Stimulated activated CD4-positive, alpha-beta T cell treated with anti-CD3 and anti-CD28 coated beads, Interleukin-4, amount 100 ng/mL, for 24 hours (primary cell): ENCODE measurements around the gene ZNF318.
"Not testable (repeated sequence)": the region's sequence is repeated elsewhere in the genome, so short reads cannot be mapped to it uniquely, and the experiment has no call there.

Source experiments
- DNase-seq: peaks from one replicate; pipeline ENCODE4 v3.0.0-alpha.2; 2020

The ZNF318 gene, protein sequence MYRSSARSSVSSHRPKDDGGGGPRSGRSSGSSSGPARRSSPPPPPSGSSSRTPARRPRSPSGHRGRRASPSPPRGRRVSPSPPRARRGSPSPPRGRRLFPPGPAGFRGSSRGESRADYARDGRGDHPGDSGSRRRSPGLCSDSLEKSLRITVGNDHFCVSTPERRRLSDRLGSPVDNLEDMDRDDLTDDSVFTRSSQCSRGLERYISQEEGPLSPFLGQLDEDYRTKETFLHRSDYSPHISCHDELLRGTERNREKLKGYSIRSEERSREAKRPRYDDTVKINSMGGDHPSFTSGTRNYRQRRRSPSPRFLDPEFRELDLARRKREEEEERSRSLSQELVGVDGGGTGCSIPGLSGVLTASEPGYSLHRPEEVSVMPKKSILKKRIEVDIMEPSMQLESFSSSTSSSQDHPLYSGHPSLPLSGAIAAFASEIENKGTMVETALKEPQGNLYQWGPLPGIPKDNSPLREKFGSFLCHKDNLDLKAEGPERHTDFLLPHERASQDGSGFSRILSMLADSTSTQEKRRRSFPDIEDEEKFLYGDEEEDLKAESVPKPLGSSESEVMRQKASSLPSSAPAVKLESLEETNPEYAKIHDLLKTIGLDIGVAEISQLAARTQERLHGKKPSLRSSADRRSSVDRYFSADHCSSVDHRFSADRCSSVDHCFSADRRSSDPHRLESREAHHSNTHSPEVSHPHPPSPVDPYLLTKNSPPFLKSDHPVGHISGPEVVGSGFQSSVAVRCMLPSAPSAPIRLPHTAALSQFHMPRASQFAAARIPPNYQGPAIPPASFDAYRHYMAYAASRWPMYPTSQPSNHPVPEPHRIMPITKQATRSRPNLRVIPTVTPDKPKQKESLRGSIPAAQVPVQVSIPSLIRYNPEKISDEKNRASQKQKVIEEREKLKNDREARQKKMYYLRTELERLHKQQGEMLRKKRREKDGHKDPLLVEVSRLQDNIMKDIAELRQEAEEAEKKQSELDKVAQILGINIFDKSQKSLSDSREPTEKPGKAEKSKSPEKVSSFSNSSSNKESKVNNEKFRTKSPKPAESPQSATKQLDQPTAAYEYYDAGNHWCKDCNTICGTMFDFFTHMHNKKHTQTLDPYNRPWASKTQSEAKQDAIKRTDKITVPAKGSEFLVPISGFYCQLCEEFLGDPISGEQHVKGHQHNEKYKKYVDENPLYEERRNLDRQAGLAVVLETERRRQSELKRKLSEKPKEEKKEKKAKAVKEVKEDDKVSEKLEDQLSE (N-terminal part only)

DNA sequence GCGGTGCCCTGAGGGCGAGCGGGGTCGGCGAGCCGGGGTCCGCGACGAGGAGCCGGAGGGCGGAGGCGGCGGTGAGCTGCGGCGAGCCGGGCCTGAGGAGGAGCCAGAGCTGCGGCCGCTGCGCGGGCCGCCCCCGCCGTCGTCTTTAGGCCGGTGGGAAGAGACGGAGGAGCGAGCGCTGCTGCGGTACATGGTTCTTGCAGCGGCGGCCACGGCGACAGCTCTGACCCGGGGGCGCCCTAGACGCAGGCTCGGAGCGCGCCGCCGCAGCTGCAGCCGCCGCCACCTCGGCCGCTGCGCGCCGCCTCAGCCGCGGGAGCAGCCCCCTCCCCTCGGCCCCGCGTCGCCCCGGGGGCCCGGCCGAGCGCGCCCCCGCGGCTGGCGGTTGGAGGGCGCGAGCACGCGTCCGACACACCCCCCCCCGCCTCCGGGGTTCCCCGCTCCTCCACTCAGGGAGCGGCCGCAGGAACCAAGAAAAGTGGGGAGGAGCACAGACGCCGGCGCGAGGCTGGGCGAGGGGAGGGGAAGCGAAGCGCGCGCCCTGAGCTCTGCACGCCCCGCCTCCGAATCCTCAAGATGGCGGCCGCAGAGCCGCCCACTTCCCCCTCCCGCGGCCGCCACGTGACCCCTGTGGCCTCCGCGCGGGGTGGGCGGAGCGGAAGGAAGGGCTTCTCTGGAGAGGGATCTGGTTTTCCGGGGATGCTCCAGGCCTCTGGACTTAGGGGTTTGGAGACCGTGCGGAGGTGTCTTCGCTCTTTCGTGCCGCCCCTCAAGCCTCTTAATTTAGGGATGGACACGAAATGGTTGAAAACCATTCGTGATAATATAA, at the start of gene ZNF318:
TSS of gene ZNF318 (minus strand) at position 474 of the 829 bp plus-strand sequence. CDS start at position 192, 282 bp downstream.
- peak; percentile 94 for DNase-seq

DNA sequence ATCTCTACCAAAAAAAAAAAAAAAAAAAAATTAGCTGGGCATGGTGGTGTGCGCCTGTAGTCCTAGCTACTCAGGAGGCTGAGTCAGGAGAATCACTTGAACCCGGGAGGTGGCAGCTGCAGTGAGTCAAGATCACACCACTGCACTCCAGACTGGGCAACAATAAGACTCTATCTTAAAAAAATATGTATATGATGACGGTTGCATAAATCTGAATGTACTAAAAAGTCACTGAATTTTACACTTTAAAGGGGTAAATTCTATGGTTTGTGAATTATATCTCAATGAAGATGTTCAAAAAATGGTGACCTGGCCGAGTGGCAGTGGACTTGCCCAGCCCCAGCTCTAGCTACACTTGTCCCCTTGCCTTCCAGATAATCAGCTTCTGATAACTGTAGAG, 47.5 kb upstream of the ZNF318 start:
- DNase-seq, result no peak

DNA sequence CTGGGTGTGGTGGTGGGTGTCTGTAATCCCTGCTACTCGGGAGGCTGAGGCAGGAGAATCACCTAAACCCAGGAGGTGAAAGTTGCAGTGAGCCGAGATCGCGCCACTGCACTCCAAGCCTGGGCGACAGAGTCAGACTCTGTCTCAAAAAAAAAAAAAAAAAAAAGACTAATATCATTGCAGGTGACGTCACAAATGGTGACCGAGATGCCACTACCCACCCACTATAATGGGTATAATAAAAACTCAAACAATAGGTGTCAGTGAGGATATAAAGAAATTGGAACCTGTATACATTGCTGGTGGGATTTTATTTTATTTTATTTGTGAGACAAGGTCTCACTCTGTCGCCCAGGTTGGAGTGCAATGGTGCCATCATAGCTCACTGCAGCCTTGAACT, 45.8 kb upstream of the ZNF318 start:
- DNase-seq, result not testable (repeated sequence)

DNA sequence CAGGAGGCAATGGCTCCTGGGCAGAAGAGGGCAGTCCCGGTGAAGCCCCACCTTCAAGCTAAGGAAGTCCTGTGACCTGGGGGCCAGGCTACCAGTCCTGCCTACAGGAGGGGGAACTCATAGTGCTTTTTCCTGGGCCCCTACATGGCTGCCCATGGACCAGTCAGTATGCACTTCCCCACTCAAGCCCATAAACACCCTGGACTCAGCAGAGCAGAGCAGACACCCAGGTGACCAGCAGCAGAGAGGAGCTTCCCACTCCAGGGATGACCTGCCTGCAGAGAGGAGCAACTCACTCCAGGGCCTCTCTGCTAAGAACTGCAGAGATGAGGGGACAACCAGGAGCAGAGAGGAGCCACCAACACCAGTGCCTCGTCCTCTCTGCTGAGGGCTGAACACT, 43.6 kb upstream of the ZNF318 start:
- no peak for DNase-seq

DNA sequence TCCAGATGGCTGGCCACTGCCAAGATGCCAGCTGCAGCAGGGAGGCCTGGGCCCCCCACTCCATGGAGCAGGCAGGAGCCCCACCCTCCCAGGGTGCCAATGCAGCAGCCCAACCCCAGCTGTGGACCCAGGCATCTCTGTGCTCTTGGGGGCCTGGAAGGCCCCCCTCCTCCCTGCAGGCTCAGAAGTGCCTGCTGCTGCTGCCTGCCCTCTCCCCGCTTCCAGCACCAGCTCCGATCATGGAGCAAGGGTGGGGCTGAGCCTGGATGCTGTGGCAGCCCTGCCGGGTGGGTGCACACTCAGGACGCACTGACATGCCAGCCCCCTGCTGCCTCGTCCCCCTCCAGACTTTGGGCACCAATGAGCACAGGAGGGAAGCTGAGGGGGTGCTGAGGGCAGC, 43.1 kb upstream of the ZNF318 start:
- no peak for DNase-seq

DNA sequence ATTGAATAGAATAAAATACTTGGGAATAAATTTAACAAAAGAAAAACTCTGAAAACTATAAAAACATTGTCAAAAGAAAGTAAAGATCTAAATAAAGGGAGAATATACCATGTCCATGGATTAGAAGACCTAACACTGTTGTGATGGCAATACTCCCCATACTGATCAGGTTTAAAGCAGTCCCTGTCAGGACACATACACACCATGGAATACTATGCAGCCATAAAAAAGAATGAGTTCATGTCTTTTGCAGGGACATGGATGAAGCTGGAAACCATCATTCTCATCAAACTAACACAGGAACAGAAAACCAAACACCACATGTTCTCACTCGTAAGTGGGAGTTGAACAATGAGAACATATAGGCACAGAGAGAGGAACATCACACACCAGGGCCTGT, 41.3 kb upstream of the ZNF318 start:
- DNase-seq, result not testable (repeated sequence)

DNA sequence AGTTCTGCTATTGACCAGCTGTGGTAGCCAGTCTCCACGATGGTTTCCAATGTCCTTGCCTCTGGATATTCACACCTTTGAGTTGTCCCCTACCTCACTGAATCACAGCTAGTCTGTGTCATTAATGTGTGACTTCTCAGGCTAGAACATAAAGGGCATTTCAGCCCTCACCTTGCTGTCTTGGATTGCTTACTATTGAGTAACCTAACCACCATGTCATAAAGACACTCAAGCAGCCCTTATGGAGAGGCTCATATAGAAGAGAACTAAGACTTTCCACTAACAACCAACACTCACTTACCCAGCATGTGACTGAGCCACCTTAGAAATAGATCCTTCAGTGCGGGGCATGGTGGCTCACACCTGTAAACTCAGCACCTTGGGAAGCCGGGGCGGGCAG, 38.8 kb upstream of the ZNF318 start:
- DNase-seq, result no peak

DNA sequence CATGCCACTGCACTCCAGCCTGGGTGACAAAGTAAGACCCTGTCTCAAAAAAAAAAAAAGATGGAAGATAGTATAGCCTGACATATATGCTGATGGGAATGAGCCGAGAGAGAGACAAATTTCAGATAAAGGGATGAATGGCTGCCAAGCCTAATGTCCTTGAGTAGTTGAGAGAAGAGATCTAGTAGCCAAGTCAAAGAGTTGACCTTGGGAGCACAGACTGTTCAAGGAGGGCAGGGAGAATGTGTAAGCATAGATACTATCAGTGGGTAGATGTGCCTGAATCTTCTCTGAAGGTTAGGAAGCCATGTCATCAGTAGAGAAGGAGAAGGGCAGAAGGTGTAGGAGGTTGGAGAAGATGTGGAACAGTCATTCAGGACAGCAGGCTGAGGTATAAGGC, 37.8 kb upstream of the ZNF318 start:
- DNase-seq, result no peak

DNA sequence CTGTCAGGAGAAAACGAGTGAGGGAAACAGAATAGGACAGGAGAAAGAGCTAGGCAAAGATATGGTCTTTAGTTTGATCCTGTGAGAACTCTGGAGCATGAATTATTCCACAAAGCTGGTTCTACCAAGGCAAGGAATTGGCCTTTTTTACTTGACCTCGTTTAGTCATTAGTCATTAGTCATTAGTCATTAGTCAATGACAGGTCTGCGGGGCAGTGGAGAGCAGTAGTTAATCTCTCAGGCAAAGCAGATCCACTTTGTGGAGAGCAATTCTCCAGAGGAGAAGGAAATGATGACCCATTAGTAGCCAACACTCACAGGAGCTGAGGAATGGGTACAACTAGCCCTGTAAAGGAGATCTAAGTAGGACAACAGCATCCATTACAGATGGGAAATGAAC, 35.9 kb upstream of the ZNF318 start:
- no peak for DNase-seq

DNA sequence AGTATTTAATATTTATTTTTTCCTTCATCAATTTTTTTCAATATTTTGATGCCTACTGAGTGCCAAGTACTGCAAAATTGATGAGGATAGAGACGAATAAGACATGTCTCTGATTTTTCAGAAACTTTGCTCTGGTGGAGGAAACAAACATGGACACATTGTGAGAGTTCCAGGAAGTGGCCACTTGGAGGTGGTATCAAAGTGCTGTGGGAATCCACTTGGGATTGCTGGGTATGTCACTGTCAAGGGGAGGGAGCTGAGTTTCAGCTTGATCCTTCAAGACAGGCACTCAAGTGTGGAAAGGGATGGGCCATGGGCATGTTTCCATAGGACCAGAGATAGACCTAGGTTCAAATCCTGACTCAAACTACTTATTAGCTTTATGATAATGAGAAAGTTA, 33.4 kb upstream of the ZNF318 start:
- no peak for DNase-seq

DNA sequence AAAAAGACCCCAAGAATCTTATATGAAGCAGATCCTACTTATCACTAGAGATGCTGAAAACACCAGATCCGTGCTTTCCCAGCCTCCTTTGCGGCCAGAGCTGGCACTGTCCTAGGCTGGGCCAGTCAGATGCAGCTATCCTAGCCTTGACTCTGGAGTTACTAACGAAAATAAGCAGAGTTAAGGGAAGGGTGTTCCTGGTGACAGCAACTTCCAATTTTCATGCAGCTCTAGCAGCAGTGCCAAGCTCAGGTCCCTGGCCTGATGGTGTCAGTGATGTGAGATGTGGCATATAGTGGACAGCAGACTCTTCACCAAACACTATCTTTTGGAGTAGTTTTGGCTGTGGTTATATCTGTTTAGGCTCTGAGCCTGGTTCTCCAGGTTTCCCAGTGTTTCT, 32.3 kb upstream of the ZNF318 start:
- DNase-seq, result no peak

DNA sequence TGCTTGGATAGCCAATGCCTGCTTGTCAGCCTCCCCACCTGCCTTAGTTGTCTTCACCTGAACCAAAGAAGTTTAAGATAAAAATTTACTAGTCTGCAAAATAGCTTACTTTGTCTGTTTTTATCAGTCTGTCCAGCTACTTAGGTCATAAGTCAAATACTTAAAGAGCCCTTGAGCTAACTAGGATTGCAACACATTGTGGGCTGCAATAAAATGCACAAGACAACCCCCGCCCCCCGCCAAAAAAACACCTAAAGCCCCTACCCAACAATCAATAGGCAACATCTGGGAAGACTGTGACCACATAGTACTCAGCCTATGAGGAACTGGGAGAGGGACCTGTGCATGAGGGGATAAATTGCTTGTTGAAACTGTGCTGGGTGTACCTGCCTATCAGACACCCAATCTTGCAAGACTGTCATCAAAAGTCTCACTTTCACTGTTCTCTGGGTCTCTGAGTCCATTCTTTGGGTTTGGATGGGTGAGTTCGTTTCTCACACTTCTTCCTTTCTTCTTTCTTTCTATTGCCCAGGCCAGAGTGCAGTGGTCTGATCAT, 30.6 kb upstream of the ZNF318 start:
- no peak for DNase-seq

DNA sequence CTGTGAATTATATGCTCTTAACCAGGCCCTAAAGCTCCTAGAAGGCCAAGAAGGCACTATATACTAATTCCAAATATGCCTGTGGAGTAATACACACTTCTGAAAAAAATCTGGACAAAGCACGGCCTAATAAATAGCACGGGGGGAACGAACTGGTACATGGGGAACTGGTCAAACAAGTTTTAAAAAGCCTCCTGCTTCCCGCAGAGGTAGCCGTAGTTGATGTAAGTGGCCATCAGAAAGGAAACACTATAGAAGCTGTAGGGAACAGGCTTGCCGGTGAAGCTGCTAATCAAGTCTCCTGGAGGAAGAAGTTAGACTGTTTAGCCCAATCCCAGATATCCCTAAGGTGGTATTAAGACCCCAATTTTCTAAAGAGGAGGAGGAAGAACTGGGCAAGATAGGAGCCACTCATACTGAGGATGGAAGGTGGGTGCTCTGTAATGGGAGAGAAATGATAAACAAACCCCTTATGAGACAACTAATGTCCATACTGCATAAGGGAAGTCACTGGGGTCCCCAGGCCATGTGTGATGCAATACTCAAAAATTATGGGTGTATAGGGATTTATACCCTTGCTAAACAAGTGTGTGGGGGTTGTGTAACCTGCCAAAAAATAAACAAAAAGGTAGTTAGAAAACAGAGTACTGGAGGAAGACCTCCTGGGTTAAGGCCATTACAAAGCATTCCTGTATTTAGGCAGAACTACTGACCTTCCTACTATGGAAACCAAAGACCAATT, 27.1 kb upstream of the ZNF318 start:
- no peak for DNase-seq

DNA sequence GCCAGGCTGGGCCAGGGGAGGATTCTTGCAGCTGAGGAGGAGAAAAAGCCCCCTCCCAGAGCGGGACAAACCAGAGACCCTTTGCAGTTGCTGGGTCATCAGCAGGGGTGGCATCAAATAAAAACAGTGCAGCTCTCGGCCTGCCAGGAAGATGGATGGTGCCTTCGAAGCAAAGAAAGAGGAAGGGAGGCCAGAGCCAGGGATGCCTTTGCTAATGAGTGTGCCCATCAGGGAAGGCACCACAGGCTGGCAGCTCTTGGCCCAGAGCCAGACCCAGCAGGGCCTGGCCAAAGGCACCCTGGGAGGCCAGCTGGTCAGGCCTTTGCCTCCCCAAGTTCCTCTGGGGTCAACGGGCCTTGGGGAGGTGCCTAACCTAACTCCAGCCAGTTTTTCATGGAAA, 26.3 kb upstream of the ZNF318 start:
- no peak for DNase-seq

DNA sequence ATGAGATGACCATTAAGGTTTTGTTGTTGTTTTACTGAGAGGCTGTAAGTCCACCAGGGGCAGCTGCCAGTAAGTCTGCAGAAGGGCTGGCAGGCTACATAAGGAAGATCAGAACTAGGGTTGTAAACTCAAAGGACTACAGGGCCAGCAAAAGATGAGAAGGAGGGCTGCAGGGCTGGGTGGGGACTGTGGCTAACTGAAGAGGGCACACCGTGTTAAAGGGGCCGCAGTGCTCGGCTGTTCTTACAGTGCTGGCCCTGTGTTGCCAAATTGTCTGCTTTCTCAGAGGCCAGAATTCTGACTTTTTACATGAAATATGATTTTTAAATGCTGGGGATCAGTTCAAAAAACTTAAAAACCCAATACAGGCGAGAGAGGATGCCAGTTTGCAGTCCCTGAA, 25.5 kb upstream of the ZNF318 start:
- DNase-seq, result no peak

DNA sequence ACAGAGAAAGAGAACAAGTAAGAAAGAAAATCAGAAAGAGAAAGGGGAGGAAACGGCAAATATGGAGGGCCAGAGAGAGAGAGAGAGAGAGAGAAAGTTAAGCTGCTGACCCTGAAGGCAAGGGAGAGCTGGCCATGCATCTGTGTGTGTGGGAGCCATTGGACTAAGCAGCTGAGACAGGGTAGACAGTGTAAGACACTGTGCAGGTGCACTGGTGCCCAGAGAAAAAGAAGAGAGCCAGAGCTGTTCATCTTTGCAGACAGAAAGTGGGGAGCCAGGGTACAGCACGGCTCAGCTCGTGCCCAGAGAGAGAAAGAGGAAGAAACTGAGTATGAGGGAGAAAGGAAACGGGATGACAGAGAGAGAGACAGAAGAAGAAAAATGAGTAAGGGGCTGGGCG, 24.2 kb upstream of the ZNF318 start:
- DNase-seq, result no peak

DNA sequence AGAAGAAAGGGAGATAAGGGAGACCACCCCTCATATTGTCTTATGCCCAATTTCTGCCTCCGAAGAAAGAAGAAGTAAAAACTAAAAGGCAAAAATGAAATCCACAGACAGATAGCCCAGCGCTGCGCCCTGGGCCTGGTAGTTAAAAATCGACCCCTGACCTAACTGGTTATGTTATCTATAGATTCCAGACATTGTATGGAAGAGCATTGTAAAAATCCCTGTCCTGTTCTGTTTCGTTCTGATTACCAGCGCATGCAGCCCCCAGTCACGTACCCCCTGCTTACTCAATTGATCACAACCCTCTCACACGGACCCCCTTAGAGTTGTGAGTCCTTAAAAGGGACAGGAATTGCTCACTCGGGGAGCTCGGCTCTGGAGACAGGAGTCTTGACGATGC, 23.7 kb upstream of the ZNF318 start:
- DNase-seq, result not testable (repeated sequence)

DNA sequence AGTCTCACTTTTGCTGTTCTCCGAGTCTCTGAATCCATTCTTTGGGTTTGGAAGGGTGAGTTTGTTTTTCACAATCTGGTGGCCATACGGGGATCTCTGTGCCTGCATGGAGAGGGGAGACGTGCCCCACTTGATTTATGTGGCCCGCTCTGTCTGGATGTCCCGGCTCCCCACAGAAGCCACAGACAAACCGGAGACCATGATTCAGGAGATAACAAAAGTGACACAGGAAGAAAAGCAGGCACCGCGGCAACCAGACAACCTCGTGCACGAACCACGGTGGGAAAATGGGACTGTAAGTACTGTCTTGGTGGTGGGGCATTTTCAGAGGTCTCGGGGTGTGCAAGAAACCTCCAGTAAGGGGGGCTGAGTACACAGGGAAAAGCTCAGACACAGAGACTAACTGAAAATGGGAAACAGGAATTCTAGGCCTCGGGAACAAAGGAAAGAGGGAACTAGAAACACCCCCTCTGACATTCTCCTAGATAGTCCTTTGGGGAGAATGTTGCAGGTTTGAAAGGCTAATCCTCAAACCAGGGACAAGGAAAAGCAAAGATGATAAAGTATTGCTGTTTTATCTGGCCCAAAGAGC, 22.1 kb upstream of the ZNF318 start:
- DNase-seq, result peak; percentile 34

DNA sequence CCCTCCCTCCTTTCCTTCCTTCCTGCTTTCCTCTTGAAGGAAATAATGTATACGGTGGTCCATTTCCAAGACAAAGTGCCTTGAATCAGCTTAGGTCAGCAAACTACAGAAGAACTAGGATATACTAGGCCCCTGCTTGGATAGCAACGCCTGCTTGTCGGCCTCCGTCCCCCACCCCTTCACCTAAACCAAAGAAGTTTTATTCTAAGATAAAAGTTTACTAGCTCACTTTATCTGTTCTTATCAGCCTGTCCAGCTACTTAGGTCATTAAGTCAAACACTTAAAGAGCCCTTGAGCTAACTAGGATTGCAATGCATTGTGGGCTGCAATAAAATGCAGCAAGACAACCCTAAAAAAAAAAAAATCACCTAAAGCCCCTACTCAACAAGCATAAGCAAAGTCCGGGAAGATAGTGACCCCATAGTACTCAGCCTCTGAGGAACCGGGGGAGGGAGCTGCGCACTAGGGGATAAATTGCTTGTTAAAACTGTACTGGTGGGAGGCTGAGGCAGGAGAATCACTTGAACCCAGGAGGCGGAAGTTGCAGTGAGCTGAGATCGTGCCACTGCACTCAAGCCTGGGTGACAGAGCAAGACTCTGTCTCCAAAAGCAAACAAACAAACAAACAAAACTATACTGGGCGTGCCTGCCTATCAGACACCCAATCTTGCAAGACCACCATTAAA, 21.4 kb upstream of the ZNF318 start:
- DNase-seq, result not testable (repeated sequence)

DNA sequence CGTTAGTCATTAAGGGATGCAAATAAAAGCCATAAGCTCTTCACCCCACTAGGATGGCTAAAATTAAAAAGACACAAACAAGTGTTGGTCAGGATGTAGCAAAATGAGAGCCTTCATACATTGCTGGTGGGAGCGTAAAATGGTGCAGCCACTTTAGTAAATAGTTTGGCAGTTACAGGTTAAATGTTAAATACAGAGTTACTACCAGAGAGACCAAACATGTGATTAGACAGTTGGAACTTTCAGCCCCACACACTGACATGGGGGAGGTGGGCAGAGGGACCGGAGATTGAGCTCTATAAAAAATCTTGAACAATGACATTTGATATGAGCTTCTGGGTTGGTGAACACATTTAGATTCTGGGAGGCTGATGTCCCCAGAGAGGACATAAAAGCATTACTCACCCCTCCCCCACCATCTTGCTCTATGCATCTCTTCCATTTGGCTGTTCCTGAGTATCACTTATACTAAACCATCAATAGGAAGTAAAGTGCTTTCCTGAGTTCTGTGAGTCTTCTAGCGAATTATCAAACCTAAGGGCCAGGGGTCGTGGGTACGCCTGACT, 20.4 kb upstream of the ZNF318 start:
- DNase-seq, result no peak
